A549 (cell line): ENCODE data around the gene OR13G1.

ENCODE experiments used
- BCL3 ChIP-seq: fragments of >200 bp; sonication (Bioruptor Twin); formaldehyde crosslinking; IDR thresholded peaks from 3 replicates; pipeline ENCODE4 v1.6.1; 2016
- CTCF ChIP-seq: fragments of >200 bp; sonication (Bioruptor Twin); formaldehyde crosslinking; IDR thresholded peaks from 3 replicates; pipeline ENCODE4 v1.5.1; 2016
- EP300 ChIP-seq, 2 experiments: fragments of >200 bp; sonication (Bioruptor Twin); formaldehyde crosslinking; IDR thresholded peaks; 2 replicates in 1 of 2; 3 replicates in 1 of 2; pipeline ENCODE4 v1.6.1; 2016 to 2017
- HDAC2 ChIP-seq: fragments of 200-600 bp; sonication (generic); IDR thresholded peaks from 2 replicates; pipeline ENCODE4 v1.6.1; 2016
- MAFK ChIP-seq: fragments of 450-650 bp; IDR thresholded peaks from 2 replicates; pipeline ENCODE4 v1.6.1; 2014; ENCODE audit not compliant: partially characterized antibody
- MAX ChIP-seq: IDR thresholded peaks from 2 replicates; pipeline ENCODE4 v1.6.1; 2012

- TF ChIP-seq EP300 (IDR thresholded peaks at IDR 0.05), result no peak
- TF ChIP-seq MAX, result no peak
- no peak for TF ChIP-seq MAFK
- TF ChIP-seq HDAC2, result no peak
- no peak for TF ChIP-seq CTCF
- TF ChIP-seq BCL3, result no peak
Observed at GRCh38 chr1:247638781-247639180, 40.8 kb downstream of the OR13G1 start.
